ENCODE measurements around the gene CELA3B.

GRCh38 chr1:21951226-21951870, 25.5 kb upstream of the CELA3B start:
- no peak for TF ChIP-seq POLR2A (IDR thresholded peaks at IDR 0.05)
- no peak for TF ChIP-seq CTCF (IDR thresholded peaks at IDR 0.05)
- no peak for TF ChIP-seq POLR2AphosphoS5 (IDR thresholded peaks at IDR 0.05)

All from prostate gland (tissue), 2 donors.